Astrocyte (in vitro differentiated cells and primary cell): Measurements from ENCODE around the gene HOXA7.

Experiments used
- CTCF ChIP-seq: IDR thresholded peaks from 2 replicates; pipeline ENCODE4 v1.5.1; 2011; ENCODE audit warnings: low read depth, mild to moderate bottlenecking, inconsistent platforms, low read length, moderate library complexity; ENCODE audit not compliant: insufficient read depth
- EZH2 ChIP-seq: IDR thresholded peaks from 2 replicates; pipeline ENCODE4 v1.6.1; 2012; ENCODE audit warnings: mild to moderate bottlenecking, low read length, inconsistent platforms; ENCODE audit not compliant: insufficient read depth

GRCh38 chr7:27156916-27157701 lies 634 bp upstream of the HOXA7 start:
- TF ChIP-seq CTCF, result no peak
- TF ChIP-seq EZH2, result no peak
